GM19099 (cell line): ENCODE data around the gene MOV10L1.

Experiments used
- POLR2A ChIP-seq: IDR thresholded peaks from 3 replicates; pipeline ENCODE4 v1.6.1; 2011; ENCODE audit warnings: low read depth; ENCODE audit not compliant: insufficient read length; ENCODE audit errors: extremely low read depth

The MOV10L1 gene

GRCh38 chr22:50089682-50090411, at the start of gene MOV10L1:
Gene MOV10L1, plus strand, starts transcription at chr22:50090006. Its CDS starts 83 bp downstream, at chr22:50090089.
- TF ChIP-seq POLR2A = no peak

GRCh38 chr22:50040717-50041116, 49.1 kb upstream of the MOV10L1 start:
- no peak for TF ChIP-seq POLR2A

GRCh38 chr22:50041361-50042065, 48.3 kb upstream of the MOV10L1 start:
- TF ChIP-seq POLR2A = no peak

DNA sequence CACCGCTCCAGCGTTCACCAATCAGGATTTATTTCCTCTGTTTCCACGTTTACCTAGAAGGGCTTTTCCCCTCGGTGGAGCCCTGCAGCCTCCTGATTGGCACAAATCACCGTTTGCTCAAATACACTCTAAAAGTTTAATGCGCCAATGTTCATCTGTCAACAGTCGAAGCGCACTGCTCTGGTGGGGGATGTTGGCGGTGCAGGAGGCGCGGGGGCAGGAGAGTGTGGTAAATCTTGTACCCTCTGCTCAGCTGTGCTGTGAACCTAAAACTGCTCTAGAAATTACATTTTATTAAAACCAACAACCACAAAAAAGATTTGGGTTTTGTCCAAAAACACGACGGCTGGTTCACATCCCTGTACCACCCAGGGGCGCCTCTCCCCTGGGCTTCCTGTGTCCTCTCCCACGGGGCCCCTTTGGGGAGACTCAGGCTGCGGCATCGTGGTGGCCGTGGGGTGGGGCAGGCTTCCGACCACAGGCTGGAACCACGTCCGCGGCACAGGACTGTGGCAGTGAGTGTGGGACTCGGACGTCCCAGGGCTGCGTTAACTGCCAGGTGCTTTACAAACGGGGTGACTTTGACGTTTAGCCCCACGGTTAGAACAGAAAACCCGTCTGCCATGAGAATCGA, 45.2 kb upstream of the MOV10L1 start:
- no peak for TF ChIP-seq POLR2A

- no peak for TF ChIP-seq POLR2A
Observed at GRCh38 chr22:50045211-50046018, 44.4 kb upstream of the MOV10L1 start.

DNA sequence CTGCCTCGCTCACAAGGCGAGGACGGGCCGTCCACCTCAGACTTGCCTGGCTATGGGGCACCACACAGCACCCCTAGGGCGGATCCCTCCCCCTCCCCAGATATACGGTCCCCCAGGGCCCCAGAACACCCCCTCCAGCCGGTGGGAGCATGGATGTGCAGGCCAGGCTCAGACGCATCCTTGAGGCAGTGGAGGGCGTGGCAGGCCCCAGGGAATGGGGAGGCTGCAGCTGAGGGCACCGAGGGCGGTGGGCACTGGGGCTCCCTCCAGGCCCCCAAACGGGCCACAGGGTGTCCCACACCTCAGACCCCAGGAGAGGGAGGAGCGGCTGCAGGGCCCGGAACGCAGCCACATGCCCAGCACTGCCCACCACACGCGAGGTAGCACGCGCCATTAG, 43.8 kb upstream of the MOV10L1 start:
- TF ChIP-seq POLR2A = no peak

DNA sequence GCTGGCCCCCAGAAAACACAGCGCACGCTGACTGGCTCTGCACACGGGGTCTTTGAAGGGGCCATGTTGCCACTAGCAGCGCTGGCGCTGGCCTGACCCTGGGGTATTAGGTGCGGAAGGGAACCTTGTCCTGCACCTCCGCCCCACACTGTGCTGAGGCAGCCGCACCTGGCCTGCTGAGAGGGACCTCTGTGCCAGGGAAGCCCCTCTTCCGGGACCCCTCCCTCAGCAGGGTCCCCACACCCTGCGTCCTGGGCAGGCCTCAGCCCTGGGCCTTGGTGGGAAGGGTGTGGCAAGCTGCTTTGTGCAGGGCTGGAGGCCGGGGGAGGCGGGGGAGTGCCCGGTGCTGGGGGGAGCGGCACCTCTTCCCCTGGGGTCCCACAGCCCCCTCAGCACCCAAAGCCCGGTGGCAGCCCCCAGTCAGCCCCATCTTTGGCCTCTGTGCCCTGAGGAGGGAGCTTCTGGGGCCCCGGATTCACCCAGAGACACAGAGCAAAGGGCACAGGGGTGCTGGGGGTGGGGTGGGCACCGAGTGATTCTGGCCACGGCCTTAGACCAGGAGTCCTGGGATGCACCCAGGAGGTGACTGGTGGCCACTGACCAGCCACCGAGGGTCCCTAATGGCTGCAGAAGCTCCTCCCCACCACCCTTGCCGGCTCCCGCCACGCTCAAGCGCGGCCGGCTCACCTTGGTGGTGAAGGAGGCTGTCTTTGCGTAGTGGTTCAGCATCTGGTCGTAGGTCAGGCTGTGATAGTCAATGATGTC, 43.1 kb upstream of the MOV10L1 start:
- no peak for TF ChIP-seq POLR2A

DNA sequence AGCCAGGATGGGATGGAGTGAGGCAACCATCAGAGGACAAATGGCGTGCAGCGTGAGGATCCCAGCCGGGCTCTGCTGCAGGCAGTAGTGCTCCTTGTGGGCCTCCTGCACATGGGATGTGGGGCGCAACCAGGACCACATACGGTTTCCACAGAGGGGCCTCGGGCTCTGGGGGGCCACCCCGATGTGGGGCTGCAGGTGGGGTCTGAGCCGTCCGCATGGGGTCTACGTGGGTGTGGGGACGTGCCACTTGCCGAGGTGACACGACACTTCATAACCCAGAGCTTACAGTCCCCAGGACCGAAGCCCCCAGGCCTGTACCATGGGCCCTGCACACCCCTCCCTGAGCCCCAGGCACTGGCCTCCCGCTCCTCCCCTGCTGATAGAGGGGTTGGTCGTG, 42.5 kb upstream of the MOV10L1 start:
- TF ChIP-seq POLR2A = no peak

DNA sequence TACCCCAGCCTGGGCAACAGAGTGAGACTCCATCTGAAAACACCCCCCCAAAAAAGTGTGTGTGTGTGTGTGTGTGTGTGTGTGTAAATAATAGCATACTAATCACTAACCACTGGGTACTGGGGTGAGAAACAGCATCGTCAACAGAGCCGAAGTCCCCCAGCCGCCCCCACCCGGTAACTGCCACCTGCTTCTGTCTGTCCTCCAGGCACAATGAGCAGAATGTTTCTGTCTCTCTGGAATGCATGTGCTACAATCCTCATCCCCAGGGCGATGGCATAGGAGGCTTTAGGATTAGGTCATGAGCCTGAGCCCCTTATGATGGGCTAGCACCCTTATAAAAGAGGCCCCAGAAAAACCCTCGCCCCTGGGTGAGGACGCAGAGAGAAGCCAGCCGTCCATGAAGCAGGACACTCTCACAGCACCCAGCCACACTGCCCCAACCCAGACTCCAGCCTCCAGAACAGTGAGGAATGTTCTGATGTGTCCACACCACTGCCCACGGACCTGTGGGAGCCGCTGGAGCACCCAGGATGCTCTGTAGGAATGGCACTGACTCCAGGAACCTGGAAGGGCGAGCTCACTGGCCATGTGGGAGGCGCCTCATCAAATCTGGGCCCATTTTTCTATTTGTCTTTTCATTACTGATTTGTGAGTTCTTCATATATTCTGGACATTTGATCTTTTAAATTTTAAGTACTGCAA, 41.6 kb upstream of the MOV10L1 start:
- no peak for TF ChIP-seq POLR2A

- no peak for TF ChIP-seq POLR2A
Observed at GRCh38 chr22:50048836-50049235, 41.0 kb upstream of the MOV10L1 start.

- TF ChIP-seq POLR2A = no peak
Observed at GRCh38 chr22:50049299-50050195, 40.3 kb upstream of the MOV10L1 start.

GRCh38 chr22:50051930-50052329, 37.9 kb upstream of the MOV10L1 start:
- TF ChIP-seq POLR2A = no peak

DNA sequence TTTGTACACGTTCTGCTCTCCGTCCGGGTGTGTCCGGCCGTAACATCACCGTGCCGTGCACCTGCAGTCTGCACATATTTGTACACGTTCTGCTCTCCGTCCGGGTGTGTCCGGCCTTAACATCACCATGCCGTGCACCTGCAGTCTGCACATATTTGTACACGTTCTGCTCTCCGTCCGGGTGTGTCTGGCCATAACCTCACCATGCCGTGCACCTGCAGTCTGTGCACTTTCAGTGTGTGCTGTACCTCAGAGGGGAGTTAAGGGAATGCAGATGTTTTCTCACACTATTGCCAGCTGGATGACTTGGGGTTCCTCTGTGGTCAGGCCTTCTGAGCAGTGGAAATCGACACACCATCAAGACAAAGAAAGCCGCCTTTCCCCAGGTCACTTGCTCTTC, 35.9 kb upstream of the MOV10L1 start:
- TF ChIP-seq POLR2A = no peak

DNA sequence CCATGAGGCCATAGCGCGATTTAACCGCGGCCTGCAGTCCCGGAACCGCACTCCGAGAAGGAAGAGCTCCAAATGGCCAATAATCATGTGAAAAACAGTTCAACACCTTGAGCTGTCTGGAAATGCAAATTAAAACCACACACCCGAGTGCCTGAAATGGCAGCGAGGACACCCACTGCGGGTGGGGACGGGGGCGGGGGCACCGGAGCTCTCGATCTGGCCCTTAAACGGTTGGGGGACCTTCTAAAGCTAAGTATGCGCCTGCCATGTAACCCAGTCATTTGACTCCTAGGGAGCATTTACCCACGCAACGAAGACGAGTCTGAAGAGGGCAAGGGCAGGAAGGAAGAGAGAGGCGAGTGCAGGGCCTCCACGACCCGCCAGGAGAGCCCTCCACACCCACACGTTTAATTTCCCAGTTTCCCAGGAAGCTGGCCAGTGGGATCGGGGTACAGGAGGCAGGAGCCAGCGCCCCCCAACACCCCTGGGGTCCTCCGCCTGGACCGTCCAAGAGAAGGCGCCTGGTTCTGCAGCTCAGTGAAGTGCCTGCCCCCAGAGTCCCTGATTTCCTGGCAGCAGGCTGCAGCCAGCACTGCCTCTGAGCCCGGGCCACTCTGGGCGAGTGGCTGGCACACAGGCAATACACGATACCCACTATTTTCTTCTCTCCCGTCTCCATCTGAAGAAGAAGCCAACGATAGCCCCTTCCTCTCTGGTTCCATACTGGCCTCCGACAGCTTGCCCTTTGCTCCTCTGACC, 33.4 kb upstream of the MOV10L1 start:
- no peak for TF ChIP-seq POLR2A
